Amygdala (tissue), 56 donors: ENCODE data around the gene C19orf38.
A peak's percentile ranks its signal among the peaks of the same experiment; 100 is the strongest.

Experiments
- DNase-seq, 56 donors: peaks; one replicate each; lab custom pipeline; 2025; lab: John Stamatoyannopoulos, UW

The C19orf38 gene

DNA sequence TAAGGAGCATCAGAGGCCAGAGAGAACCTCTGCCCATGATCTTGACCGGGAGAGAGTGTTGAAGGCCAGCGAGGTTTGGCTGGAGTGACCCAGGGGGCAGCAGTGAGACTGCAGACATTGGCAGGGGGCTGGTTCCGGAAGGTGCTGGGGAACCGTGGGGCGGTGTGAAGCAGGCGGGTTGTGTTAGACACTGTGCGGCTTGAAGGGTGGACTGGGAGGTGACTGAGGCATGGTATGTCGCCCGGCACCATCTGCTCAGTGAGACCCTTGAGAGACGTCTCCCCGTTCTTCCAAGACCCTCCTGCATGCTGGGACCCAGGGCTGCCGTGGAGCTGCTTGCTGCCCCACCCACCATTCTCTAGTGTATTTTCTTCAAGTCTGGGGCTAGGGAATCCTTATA, 47.7 kb downstream of the C19orf38 start:
- DNase-seq, result no peak

DNA sequence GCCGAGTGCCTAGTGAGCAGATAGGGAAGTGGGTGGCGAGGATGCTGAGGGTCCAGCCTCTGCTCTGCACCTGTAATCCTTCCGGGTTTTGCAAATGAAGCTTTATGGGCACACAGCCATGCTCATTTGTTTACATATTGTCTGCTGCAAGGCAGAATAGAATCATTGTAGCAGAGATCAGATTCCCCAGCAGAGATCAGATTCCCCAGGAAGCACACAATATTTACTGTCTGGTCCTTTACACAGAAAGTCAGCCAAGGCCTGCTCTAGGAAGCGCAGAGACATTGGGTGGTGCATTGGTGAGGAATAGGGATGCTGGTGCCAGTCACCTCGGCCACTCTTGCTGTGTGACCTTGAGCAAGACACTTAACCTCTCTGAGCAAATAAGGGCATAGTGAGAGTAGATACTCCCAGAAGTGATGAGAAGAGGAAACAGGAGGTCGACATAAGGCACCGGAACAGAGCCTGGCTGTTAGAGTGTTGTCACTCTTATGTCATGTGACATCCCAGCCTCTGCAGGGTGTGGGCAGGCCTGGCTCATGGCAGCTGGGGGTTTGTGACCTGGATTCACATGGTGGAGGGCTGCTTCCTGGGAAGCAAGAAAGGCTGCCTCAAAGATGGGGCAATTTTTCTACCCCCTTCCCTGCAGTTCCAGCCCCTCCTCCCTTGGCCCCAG, 48.8 kb downstream of the C19orf38 start:
- DNase-seq, result no peak

DNA sequence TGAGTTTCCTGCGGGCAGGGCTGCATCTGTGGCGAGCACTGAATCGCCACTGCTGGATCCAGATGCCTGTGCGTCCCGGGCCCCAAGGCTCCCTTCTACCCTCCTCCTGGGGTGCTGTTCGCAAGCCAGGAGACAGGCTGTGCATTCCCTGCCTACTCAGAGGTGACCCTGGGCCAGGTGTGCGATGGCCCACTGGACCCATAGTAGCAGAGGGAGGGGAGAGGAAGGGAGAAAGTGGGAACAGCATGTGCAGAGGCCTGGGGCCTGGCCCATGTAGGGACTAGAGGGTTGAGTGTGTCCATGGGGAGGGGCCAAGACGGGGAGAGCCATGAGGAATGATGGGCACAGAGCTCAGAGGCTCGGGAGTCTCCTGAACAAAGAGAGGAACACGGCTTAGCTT, 50.4 kb downstream of the C19orf38 start:
- DNase-seq, result no peak

DNA sequence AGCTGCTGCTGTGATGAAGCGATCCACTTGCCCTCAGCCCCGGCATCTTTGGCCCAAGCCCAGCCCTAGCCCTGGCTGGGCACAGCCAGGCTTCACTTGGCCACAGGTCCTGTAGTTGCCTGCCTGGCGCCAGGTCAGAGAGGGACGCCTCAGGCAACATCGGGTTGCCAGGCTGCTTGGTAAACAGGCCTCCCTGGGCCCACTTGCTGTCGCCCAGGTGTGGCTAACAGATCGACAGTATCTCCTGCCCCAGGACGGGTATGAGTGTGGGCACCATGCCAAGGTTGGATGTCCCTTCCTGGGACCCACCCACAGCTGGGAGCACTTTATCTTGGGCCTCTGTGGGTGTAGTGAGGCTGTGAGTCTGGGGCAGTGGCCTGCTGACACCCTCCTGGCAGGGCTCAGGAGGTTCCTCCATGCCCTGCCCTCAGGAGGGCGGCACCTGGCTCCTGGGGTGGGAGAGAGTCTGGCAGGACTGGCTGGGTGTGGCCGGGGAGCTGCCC, 51.0 kb downstream of the C19orf38 start:
- peak in 18 of 56 donors; percentile 8 to 56 (median 28) for DNase-seq

DNA sequence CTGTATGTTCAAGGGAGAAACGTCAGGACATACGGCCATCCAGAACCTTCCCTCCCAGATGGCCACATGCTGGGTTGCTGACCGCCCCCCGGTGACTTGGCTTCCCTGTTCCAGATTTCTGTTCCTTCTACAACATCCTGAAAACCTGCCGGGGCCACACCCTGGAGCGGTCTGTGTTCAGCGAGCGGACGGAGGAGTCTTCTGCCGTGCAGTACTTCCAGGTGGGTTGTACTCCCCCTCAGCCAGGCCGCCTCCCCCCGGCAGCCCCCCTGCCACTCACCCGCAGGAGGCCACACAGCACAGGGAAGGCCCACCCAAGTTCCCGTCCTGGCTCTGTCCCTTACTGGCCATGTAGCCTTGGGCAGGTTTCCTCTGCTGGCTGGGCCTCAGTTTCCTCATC, 59.7 kb downstream of the C19orf38 start:
- DNase-seq, result no peak

DNA sequence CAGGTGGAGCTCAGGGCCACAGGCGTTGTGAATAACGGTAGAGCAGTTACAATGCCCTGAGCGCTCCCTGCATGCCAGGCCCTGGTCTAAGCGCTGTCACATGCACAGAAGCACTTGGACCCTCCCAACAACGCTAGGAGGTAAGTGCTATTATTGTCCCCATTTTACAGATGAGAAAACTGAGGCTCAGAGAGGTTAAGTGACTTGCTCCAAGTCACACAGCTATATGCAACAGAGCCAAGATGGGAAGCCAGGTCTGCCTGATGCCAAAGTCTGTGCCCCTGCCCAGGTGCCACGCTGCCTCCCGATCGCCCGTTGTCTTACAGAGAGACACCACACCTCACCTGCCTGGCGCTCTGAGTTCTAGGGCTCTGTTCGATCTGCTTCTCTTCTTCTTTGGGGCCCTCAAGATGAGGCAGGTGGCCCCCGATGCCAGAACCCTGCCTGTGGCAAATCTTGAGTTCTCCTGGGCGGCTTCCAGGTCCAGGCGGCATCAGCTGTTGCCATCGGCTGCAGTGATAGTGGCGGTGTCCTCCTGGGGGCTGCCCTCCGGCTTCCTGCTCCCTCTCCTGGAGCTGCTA, 60.3 kb downstream of the C19orf38 start:
- no peak for DNase-seq

DNA sequence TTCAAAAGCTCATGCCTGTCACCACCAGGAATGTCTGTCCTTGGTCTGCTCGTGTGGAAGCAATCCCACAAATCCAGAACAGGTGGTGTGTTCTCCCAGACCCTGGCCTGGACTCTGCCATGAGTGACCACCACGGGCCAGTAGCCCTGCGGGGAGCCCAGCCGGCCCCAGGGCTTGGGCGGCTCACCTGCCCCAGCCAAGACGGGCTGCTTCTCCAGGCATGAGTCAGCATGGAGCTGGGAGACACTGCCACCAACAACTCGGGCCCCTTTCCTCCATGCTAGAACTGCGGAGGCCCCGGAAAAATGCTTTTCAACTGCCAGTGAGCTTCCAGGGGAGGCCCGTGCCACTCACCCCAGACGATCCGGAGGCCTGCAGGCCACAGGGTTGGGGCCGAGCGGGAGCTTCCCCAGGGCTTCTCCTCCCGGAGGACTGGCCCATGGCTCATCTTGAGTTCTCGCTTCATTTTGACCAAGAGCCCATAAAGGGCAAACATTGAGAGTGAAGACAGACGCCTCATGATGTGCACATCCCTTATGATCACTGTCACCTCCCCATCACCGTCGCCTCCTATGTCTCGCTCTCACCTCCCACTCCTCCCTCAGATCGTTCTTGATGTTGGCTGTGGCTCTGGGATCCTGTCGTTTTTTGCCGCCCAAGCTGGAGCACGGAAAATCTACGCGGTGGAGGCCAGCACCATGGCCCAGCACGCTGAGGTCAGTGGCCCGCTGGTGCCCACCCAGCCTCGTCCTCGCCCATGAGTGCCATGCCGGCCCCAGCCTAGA, 63.6 kb downstream of the C19orf38 start:
- DNase-seq, result no peak

DNA sequence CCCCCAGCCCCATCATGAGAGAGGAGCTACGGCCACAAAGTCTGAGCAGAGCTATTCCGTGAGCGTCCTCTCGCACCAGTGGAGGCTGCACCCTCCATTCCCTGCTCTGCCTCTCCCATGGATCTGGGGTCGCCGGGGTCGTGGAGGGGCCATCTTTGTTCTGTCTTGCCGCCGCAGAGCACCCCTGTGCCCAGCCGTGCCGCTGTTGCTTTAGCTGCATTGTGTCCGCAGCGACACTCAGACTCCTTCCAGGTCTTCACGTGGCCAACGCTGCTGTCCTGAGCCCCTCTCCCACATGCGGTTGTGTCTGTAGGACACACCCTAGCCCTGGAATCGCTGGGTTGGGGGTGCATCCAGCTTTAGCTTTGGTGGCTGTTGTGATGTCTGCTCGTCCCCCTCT, 64.4 kb downstream of the C19orf38 start:
- no peak for DNase-seq

DNA sequence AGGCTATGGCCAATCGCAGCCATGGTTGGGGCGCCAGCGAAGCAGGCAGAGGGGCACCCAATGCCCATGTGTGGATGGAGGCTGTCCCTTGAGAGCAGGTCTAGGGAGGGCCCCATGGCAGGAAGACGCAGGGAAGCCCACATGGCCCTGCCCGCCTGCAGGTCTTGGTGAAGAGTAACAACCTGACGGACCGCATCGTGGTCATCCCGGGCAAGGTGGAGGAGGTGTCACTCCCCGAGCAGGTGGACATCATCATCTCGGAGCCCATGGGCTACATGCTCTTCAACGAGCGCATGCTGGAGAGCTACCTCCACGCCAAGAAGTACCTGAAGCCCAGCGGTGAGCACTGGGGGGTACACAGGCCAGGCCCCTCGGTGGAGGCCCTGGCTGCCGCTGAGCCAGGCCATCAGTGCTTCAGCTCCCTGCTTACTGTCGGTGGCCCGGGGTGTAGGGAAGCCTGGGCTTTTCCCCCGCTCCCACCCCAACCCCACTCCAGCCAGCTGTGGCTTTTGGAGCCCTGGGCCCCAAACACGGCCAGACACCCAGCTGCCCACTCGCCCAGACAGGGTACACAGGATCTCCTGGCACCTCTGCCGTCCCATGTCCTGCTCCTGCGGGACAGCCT, 65.6 kb downstream of the C19orf38 start:
- DNase-seq, result no peak

DNA sequence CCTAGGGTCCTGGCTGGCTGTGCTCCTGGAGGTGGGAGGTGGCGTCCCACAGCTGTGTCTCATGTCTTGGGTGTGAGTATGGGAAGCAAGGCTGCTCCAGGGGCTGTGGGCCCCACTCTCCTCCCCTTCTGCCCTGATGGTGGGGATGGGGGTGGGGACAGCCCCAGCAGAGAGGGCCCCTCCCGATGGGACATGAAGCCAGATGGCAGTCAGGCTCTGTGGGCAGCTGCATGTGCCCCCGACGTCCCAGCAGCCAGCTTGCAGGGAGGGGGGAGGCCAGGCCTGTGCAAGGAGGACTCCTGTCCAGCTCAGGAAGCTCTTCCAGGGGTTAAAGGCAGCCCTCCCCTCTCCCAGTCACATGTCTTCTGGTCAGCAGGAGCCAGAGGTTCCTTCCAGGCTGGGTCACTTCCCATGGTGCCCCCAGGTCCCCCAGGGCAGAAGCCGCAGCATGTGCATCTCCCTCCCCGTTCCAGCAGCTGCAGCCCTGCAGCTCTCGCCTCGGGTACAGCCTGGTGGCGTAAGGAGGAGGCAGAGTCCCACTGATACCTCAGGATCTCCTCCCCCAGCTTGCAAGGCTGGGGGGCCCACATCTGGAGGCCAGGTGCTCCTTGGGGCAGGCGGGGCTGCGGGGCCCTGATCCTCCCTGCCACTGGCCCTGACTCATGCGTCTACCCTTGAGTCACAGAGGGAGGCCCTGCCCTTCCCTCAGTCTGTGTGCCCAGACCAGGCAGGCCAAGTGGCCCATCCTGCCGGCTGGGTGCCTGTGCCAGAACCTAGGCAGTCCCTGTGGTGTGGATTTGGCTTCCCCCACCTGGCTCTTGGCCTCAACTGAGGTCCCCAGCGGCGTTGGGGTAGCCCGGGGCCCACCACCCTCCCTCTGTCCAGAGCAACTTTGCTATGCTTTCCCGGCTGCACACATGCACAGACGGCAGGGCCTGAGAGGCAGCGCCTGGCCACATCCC, 67.2 kb downstream of the C19orf38 start:
- DNase-seq, result no peak

DNA sequence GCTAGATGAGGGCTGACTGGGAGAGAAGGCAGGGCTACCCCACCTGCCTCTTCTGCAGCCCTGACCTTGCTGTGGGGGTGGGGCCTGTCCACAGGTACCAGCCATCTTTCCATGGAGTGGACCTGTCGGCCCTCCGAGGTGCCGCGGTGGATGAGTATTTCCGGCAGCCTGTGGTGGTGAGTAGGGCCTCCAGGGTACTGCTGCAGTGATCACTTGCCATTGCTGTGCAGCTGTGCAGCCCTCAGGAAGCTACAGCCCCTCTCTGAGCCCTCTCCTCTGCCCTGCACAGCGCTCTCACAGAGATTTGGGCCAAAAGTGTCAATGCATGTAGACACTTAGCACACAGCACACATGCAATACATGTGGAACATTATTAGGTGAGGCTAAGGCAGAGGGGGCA, 68.4 kb downstream of the C19orf38 start:
- DNase-seq, result no peak

DNA sequence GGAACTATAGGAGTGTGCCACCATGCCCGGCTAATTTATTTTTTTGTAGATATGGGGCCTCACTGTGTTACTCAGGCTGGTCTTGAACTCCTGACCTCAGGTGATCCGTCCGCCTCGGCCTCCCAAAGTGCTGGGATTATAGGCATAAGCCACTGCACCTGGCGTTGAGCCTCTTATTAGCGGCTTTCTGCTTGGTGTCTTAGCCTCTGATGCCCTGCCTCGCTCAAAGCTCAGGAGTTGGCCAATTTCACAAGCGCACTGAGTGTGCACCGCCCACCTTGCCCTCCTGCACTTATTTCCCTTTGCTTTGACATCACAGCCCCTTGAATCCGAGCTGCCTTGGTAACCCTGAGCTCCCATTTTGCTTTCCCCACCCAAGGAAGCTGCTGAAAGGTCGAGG, 70.1 kb downstream of the C19orf38 start:
- no peak for DNase-seq
